IMR-90 (cell line): Measurements from ENCODE around the gene ITIH4. TPM values are rescaled to one million over a fixed set of nuclear protein-coding genes. Genes with fewer than 3 reads are reported as not detected.

ENCODE experiments used
- ATAC-seq: fragments of 200-7000 bp; cut with Tn5 transposase; 2 replicates; pipeline ENCODE4 v1.9.1; 2020; ENCODE audit warnings: low read depth, mild to moderate bottlenecking, moderate library complexity
- BruUV-seq: library from RNA; stranded (reverse); fragments of 400-500 nt; replicated peaks from 2 replicates; lab custom pipeline; 2021; lab: Mats Ljungman, UMichigan
- CTCF ChIA-PET: fragments of 300-600 bp; formaldehyde crosslinking; extraction: SDS; loops from one replicate; lab custom pipeline; 2021; ENCODE audit warnings: antibody characterized with exemption; lab: Yijun Ruan, JAX
- POLR2A ChIA-PET: fragments of 300-600 bp; sonication (Branson Sonifier 250); formaldehyde crosslinking; loops from one replicate; lab custom pipeline; 2022; ENCODE audit warnings: antibody characterized with exemption; ENCODE audit not compliant: unreplicated experiment; lab: Charles Lee
- DNase-seq: peaks from one replicate; pipeline ENCODE4 v3.0.0; 2013
- H2AFZ ChIP-seq: replicated peaks from 2 replicates; pipeline ENCODE3; 2013; ENCODE audit warnings: low read length, mild to moderate bottlenecking; ENCODE audit not compliant: poor library complexity
- H2AK5ac ChIP-seq: 2 replicates; pipeline ENCODE4 v1.6.1; 2013; ENCODE audit warnings: low read depth, low read length, inconsistent platforms
- H2AK9ac ChIP-seq: replicated peaks from 2 replicates; pipeline ENCODE3; 2013; ENCODE audit warnings: mild to moderate bottlenecking, low read depth, low read length, moderate library complexity; ENCODE audit not compliant: poor library complexity
- H2BK120ac ChIP-seq: 2 replicates; pipeline ENCODE4 v1.6.1; 2013; ENCODE audit warnings: low read depth, low read length, inconsistent platforms
- H2BK15ac ChIP-seq: 3 replicates; pipeline ENCODE4 v1.6.1; 2013; ENCODE audit warnings: low read depth, low read length, inconsistent platforms
- H2BK20ac ChIP-seq: 2 replicates; pipeline ENCODE4 v1.6.1; 2013; ENCODE audit warnings: low read depth, mild to moderate bottlenecking, inconsistent platforms, low read length, moderate library complexity
- H2BK5ac ChIP-seq: 2 replicates; pipeline ENCODE4 v1.6.1; 2013; ENCODE audit warnings: mild to moderate bottlenecking, low read depth, low read length, inconsistent platforms; ENCODE audit not compliant: poor library complexity, severe bottlenecking
- H3K14ac ChIP-seq: replicated peaks from 2 replicates; pipeline ENCODE4 v1.6.1; 2013; ENCODE audit warnings: low read depth, low read length, inconsistent platforms
- H3K18ac ChIP-seq: 2 replicates; pipeline ENCODE4 v1.6.1; 2013; ENCODE audit warnings: low read depth, low read length, control low read depth
- H3K23ac ChIP-seq: 2 replicates; pipeline ENCODE4 v1.6.1; 2013; ENCODE audit warnings: low read depth, low read length, inconsistent platforms
- H3K27ac ChIP-seq: 2 replicates; pipeline ENCODE4 v1.5.1; 2013; ENCODE audit warnings: mild to moderate bottlenecking, control low read depth, low read length; ENCODE audit not compliant: insufficient read depth
- H3K27me3 ChIP-seq: 2 replicates; pipeline ENCODE4 v1.6.1; 2013; ENCODE audit warnings: low read length; ENCODE audit not compliant: control insufficient read depth, insufficient read depth
- H3K36me3 ChIP-seq: 2 replicates; pipeline ENCODE4 v1.6.1; 2013; ENCODE audit warnings: low read length, mixed read lengths; ENCODE audit not compliant: control insufficient read depth, insufficient read depth
- H3K4ac ChIP-seq: 2 replicates; pipeline ENCODE4 v1.6.1; 2013; ENCODE audit warnings: low read depth, low read length, inconsistent platforms
- H3K4me1 ChIP-seq: 2 replicates; pipeline ENCODE4 v1.6.1; 2013; ENCODE audit warnings: low read length, mixed read lengths; ENCODE audit not compliant: control insufficient read depth, insufficient read depth
- H3K4me2 ChIP-seq: 2 replicates; pipeline ENCODE4 v1.6.1; 2013; ENCODE audit warnings: low read depth, mild to moderate bottlenecking, control low read depth, low read length, moderate library complexity
- H3K4me3 ChIP-seq: 2 replicates; pipeline ENCODE4 v1.5.1; 2013; ENCODE audit warnings: low read depth, mild to moderate bottlenecking, control low read depth, low read length, moderate library complexity; ENCODE audit not compliant: insufficient read depth
- H3K56ac ChIP-seq: 2 replicates; pipeline ENCODE4 v1.6.1; 2013; ENCODE audit warnings: low read length, inconsistent platforms; ENCODE audit not compliant: insufficient read depth; ENCODE audit errors: extremely low read depth
- H3K79me1 ChIP-seq, 2 experiments: 2 replicates each; pipeline ENCODE4 v1.6.1; 2013; ENCODE audit warnings: low read length in 2 of 2, inconsistent platforms in 1 of 2, low read depth in 1 of 2
- H3K9ac ChIP-seq: 2 replicates; pipeline ENCODE4 v1.6.1; 2013; ENCODE audit warnings: low read depth, low read length, control low read depth
- H3K9me1 ChIP-seq: 2 replicates; pipeline ENCODE4 v1.6.1; 2013; ENCODE audit warnings: low read length, inconsistent platforms; ENCODE audit not compliant: insufficient read depth
- H3K9me3 ChIP-seq: 2 replicates; pipeline ENCODE4 v1.6.1; 2013; ENCODE audit warnings: low read length; ENCODE audit not compliant: control insufficient read depth, insufficient read depth
- H4K20me1 ChIP-seq: 2 replicates; pipeline ENCODE4 v1.6.1; 2013; ENCODE audit warnings: low read length, inconsistent platforms; ENCODE audit not compliant: insufficient read depth
- H4K5ac ChIP-seq: 2 replicates; pipeline ENCODE4 v1.6.1; 2013; ENCODE audit warnings: mild to moderate bottlenecking, low read depth, low read length, control low read depth
- H4K8ac ChIP-seq, 2 experiments: 2 replicates each; pipeline ENCODE4 v1.6.1; 2013; ENCODE audit warnings: low read depth in 2 of 2, low read length in 2 of 2, control low read depth in 1 of 2, inconsistent platforms in 1 of 2
- H4K91ac ChIP-seq: 2 replicates; pipeline ENCODE4 v1.6.1; 2013; ENCODE audit warnings: low read depth, low read length, inconsistent platforms; ENCODE audit not compliant: insufficient read depth
- BHLHE40 ChIP-seq: fragments of 150-350 bp; IDR thresholded peaks from 2 replicates; pipeline ENCODE4 v1.6.1; 2016; ENCODE audit warnings: mild to moderate bottlenecking, low read depth, low read length
- CEBPB ChIP-seq: IDR thresholded peaks from 2 replicates; pipeline ENCODE4 v1.6.1; 2012; ENCODE audit warnings: low read depth, low read length, improper control_type of control experiment
- CHD1 ChIP-seq: IDR thresholded peaks from 2 replicates; pipeline ENCODE4 v1.6.1; 2012; ENCODE audit warnings: low read depth, low read length, improper control_type of control experiment
- FOS ChIP-seq: fragments of 150-350 bp; IDR thresholded peaks from 2 replicates; pipeline ENCODE4 v1.6.1; 2016; ENCODE audit warnings: low read depth, low read length
- MAFK ChIP-seq: IDR thresholded peaks from 2 replicates; pipeline ENCODE4 v1.6.1; 2012; ENCODE audit warnings: low read depth, low read length, improper control_type of control experiment
- MAZ ChIP-seq: IDR thresholded peaks from 2 replicates; pipeline ENCODE4 v1.6.1; 2012; ENCODE audit warnings: low read depth, mild to moderate bottlenecking, low read length, improper control_type of control experiment, moderate library complexity, borderline replicate concordance
- MXI1 ChIP-seq: IDR thresholded peaks from 2 replicates; pipeline ENCODE4 v1.6.1; 2012; ENCODE audit warnings: low read depth, mild to moderate bottlenecking, low read length, moderate library complexity, borderline replicate concordance
- NFE2L2 ChIP-seq: fragments of 150-350 bp; IDR thresholded peaks from 2 replicates; pipeline ENCODE4 v1.6.1; 2016; ENCODE audit warnings: low read depth, mild to moderate bottlenecking, low read length
- POLR2A ChIP-seq: IDR thresholded peaks from 2 replicates; pipeline ENCODE4 v1.6.1; 2012; ENCODE audit warnings: mild to moderate bottlenecking, low read depth, low read length
- RAD21 ChIP-seq: IDR thresholded peaks from 2 replicates; pipeline ENCODE4 v1.6.1; 2012; ENCODE audit warnings: low read length, improper control_type of control experiment
- RCOR1 ChIP-seq: IDR thresholded peaks from 2 replicates; pipeline ENCODE4 v1.6.1; 2012; ENCODE audit warnings: mild to moderate bottlenecking, low read length, improper control_type of control experiment; ENCODE audit not compliant: insufficient replicate concordance
- RFX5 ChIP-seq: IDR thresholded peaks from 2 replicates; pipeline ENCODE4 v1.8.0; 2012; ENCODE audit warnings: low read depth, mild to moderate bottlenecking, low read length, moderate library complexity
- SMC3 ChIP-seq: fragments of 150-350 bp; IDR thresholded peaks from 2 replicates; pipeline ENCODE4 v1.6.1; 2016; ENCODE audit warnings: low read depth, mild to moderate bottlenecking, antibody characterized with exemption, low read length, moderate library complexity
- WGBS, 2 experiments: methylation state at CpG; one replicate each; pipeline versions ENCODE4 v1.1.5 to v1.1.7; 2013; ENCODE audit warnings: missing lambda C conversion rate in 2 of 2; ENCODE audit not compliant: insufficient read length in 1 of 2; ENCODE audit errors: extremely low coverage in 2 of 2; 5-methylcytosine and 5-hydroxymethylcytosine counted together
- dilution Hi-C: fragments of 300-500 bp; cut with HindIII; formaldehyde crosslinking; loops from one replicate; pipeline ENCODE4 v1.14.3; 2018; ENCODE audit warnings: low sequenced_read_pairs; ENCODE audit not compliant: unreplicated experiment
- in situ Hi-C: fragments of 300-500 bp; cut with MboI; formaldehyde crosslinking; loops from 3 replicates; pipeline ENCODE4 v1.14.3; 2019; ENCODE audit warnings: low sequenced_read_pairs, inconsistent platforms, mixed read lengths
- intact Hi-C: fragments of 100-400 bp; cut with micrococcal nuclease; formaldehyde crosslinking; loops from 2 replicates; pipeline ENCODE4 v1.10.0; 2022
- polyA plus RNA-seq, 3 experiments: library from polyadenylated mRNA; depleted of rRNA; stranded (reverse); fragments of >200 nt; gene quantifications; 2 replicates each; pipeline ENCODE4 v1.2.3, GENCODE V29; 2012; ENCODE audit warnings: low replicate concordance in 1 of 3
- total RNA-seq: library from RNA; depleted of rRNA; stranded (reverse); fragments of >200 nt; gene quantifications from 2 replicates; pipeline ENCODE4 v1.2.3, GENCODE V29; 2012
- TF ChIP-seq, protein P1 (sequence below): conservative IDR thresholded peaks from 2 replicates; pipeline ENCODE4 v1.5.1; 2012; ENCODE audit warnings: mild to moderate bottlenecking, low read depth, low read length, improper control_type of control experiment
- TF ChIP-seq, protein P2 (sequence below): fragments of 150-350 bp; IDR thresholded peaks from 2 replicates; pipeline ENCODE4 v1.6.1; 2017; ENCODE audit warnings: mild to moderate bottlenecking, antibody characterized with exemption, low read length, low read depth
- TF ChIP-seq, protein P3 (sequence below): fragments of 150-350 bp; IDR thresholded peaks from 2 replicates; pipeline ENCODE4 v1.6.1; 2016; ENCODE audit warnings: low read depth, mild to moderate bottlenecking, low read length, moderate library complexity, borderline replicate concordance

ITIH4 gene
- total and polyA plus RNA-seq, 2 of the 4 experiments (the other 2 are of a cell fraction) = 0.26 to 0.36 TPM

DNA sequence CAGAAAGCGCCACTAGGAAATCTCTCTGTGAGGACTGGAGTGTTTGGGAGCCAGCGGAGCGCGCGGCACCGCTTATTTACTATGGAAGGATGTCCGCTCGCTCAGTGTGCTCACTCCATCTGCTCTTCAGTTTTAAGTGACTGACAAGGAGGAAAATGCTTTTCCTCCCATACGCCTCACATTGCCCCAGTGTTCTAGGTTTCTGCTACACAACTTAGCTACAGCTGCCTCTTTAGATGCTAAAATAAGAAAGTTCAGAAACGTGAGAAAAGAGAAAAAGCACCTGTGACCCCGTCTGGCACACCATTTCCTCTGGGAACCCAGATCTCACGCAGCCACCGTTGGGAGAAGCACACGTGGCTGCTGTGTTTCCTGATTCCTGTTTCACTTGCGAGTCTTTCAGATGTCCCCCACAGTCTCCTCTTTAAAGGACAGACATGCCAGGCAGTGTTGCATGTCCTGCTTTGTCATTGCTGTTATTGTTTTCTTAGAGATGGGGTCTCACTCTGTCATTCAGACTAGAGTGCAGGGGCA, 16.0 kb upstream of the ITIH4 start:
- CTCF ChIA-PET = no interaction called here
- no peak overlapping the region for H3K4me3 ChIP-seq
- ATAC-seq = no peak

More for the DNA sequence above, 16.0 kb upstream of the ITIH4 start:
- 93% methylated on average over 6 of the region's 15 CpGs; no CpG with 5 or more reads in 1 of the 2 experiments for WGBS, 2 experiments
- Histone ChIP-seq H3K4ac (no peak overlapping the region), H4K5ac (no peak overlapping the region), H4K20me1 (no peaks in the 10 kb centered on the region; the same call in none of the 2 replicates), H3K27ac (no peak overlapping the region), H3K9me1 (peaks cover 2% of the 10 kb centered on the region; the same call in 1 of the 2 replicates), H3K18ac (no peak overlapping the region), H3K36me3 (peaks cover 21% of the 10 kb centered on the region), H2AK5ac (no peak overlapping the region), H2BK20ac (no peak overlapping the region), H2AK9ac (no peak overlapping the region), H3K79me1 (no peaks in the 10 kb centered on the region; a peak in 1 of 4 replicates), H2AFZ (peak overlapping the region; percentile 5), H3K14ac (no peak overlapping the region), H4K91ac (no peak overlapping the region), H3K23ac (no peak overlapping the region), H3K4me1 (peaks cover 9% of the 10 kb centered on the region; the same call in 1 of the 2 replicates), H3K4me2 (no peak overlapping the region), H2BK120ac (no peak overlapping the region), H3K27me3 (no peaks in the 10 kb centered on the region), H2BK5ac (no peak overlapping the region), H3K9ac (no peak overlapping the region), H3K9me3 (no peaks in the 10 kb centered on the region), H4K8ac (no peak overlapping the region), H2BK15ac (no peak overlapping the region), H3K56ac (no peak overlapping the region)
- dilution Hi-C loops = no loop called here
- POLR2A ChIA-PET = no interaction called here
- intact Hi-C loops = no loop called here
- TF ChIP-seq, protein P1, sequence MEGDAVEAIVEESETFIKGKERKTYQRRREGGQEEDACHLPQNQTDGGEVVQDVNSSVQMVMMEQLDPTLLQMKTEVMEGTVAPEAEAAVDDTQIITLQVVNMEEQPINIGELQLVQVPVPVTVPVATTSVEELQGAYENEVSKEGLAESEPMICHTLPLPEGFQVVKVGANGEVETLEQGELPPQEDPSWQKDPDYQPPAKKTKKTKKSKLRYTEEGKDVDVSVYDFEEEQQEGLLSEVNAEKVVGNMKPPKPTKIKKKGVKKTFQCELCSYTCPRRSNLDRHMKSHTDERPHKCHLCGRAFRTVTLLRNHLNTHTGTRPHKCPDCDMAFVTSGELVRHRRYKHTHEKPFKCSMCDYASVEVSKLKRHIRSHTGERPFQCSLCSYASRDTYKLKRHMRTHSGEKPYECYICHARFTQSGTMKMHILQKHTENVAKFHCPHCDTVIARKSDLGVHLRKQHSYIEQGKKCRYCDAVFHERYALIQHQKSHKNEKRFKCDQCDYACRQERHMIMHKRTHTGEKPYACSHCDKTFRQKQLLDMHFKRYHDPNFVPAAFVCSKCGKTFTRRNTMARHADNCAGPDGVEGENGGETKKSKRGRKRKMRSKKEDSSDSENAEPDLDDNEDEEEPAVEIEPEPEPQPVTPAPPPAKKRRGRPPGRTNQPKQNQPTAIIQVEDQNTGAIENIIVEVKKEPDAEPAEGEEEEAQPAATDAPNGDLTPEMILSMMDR = no peak
- no peak for TF ChIP-seq NFE2L2
- no peak for TF ChIP-seq MAFK
- TF ChIP-seq, protein P2, sequence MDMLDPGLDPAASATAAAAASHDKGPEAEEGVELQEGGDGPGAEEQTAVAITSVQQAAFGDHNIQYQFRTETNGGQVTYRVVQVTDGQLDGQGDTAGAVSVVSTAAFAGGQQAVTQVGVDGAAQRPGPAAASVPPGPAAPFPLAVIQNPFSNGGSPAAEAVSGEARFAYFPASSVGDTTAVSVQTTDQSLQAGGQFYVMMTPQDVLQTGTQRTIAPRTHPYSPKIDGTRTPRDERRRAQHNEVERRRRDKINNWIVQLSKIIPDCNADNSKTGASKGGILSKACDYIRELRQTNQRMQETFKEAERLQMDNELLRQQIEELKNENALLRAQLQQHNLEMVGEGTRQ = no peak
- TF ChIP-seq CHD1 = no peak
- TF ChIP-seq POLR2A = no peak
- no peak for TF ChIP-seq RFX5
- no peak for TF ChIP-seq MXI1
- no peak for TF ChIP-seq RAD21
- no peak for TF ChIP-seq BHLHE40
- TF ChIP-seq SMC3 = no peak
- no peak for TF ChIP-seq FOS
- TF ChIP-seq, protein P3, sequence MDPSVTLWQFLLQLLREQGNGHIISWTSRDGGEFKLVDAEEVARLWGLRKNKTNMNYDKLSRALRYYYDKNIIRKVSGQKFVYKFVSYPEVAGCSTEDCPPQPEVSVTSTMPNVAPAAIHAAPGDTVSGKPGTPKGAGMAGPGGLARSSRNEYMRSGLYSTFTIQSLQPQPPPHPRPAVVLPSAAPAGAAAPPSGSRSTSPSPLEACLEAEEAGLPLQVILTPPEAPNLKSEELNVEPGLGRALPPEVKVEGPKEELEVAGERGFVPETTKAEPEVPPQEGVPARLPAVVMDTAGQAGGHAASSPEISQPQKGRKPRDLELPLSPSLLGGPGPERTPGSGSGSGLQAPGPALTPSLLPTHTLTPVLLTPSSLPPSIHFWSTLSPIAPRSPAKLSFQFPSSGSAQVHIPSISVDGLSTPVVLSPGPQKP = no peak
- no peak for TF ChIP-seq CEBPB
- no peak for TF ChIP-seq RCOR1
- TF ChIP-seq MAZ = no peak
- no TSS peak for BruUV-seq
- in situ Hi-C loops = no loop called here
- no peak for DNase-seq
